Measurements from ENCODE around the gene LOXL4.

LOXL4 gene

DNA sequence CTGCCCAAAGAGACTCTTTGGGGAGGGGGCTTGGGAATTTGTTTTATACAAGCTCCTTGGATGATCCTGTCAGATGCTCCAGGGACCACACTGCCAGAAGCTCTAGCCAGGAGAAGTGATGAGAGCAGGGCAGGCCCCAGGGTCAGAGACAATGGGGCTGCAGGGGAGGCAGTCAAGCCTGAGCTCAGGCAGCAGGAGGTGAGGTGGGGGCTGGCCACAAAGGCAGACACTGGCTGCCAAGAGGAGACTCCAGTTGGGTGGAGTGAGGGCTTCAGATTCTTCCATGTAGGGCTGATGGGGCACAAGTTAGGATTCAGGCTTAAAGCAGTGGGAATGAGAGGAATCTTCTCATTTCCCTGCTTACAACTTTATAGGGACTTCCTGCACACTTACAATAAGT lies 35.6 kb upstream of the LOXL4 start:
- H3K9me3 ChIP-seq (ENCODE audit: control insufficient read depth, low read length) = no peaks in the 10 kb centered on the region
- TF ChIP-seq, protein P1, sequence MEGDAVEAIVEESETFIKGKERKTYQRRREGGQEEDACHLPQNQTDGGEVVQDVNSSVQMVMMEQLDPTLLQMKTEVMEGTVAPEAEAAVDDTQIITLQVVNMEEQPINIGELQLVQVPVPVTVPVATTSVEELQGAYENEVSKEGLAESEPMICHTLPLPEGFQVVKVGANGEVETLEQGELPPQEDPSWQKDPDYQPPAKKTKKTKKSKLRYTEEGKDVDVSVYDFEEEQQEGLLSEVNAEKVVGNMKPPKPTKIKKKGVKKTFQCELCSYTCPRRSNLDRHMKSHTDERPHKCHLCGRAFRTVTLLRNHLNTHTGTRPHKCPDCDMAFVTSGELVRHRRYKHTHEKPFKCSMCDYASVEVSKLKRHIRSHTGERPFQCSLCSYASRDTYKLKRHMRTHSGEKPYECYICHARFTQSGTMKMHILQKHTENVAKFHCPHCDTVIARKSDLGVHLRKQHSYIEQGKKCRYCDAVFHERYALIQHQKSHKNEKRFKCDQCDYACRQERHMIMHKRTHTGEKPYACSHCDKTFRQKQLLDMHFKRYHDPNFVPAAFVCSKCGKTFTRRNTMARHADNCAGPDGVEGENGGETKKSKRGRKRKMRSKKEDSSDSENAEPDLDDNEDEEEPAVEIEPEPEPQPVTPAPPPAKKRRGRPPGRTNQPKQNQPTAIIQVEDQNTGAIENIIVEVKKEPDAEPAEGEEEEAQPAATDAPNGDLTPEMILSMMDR (IDR thresholded peaks at IDR 0.05) = no peak
- no peak overlapping the region for H3K27ac ChIP-seq
- no peak overlapping the region for H2AFZ ChIP-seq
- no peak overlapping the region for H3K9ac ChIP-seq
- H3K27me3 ChIP-seq (ENCODE audit: control insufficient read depth, insufficient read depth, low read length) = no peaks in the 10 kb centered on the region
- H3K4me3 ChIP-seq (ENCODE audit: low read depth, low read length) = no peak overlapping the region
- no peak overlapping the region for H3K4me2 ChIP-seq (ENCODE audit: low read length)
- no peaks in the 10 kb centered on the region for H3K36me3 ChIP-seq (ENCODE audit: control insufficient read depth, insufficient read depth, low read length)
- H3K4me1 ChIP-seq = no peaks in the 10 kb centered on the region
- H3K79me2 ChIP-seq = no peaks in the 10 kb centered on the region

DNA sequence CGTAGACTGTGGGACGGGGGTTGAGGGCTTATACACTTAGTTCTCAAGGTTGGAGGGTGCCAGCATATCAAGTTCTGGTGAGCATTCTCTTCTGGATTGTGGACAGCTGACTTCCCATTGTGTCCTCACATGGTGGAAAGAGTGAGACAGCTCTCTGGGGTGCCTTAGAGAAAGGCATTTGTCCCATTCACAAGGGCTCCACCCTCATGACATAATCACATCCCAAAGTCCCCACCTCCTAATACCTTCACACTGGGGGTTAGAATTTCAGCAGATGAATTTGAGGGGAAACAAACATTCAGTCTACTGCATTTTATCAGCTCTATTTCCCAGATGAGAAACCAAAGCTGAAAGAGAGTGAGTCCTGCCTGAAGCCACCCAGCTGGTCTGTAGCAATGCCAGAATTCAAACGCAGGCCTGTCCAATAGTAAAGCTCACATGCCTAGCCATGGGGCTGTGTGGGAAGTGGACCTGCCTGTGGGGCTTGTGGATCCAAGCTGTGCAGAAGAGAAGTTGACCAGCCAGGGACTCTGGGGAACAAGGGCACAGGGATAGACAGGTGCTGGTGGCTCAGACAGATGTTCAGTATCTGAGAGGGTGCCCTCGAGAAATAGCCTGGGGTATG lies 34.9 kb upstream of the LOXL4 start:
- Histone ChIP-seq H3K4me2 (ENCODE audit: low read length) (no peak overlapping the region), H2AFZ (no peak overlapping the region), H3K9me3 (ENCODE audit: control insufficient read depth, low read length) (no peaks in the 10 kb centered on the region), H3K9ac (no peak overlapping the region), H3K27me3 (ENCODE audit: control insufficient read depth, insufficient read depth, low read length) (no peaks in the 10 kb centered on the region), H3K79me2 (no peaks in the 10 kb centered on the region), H3K27ac (no peak overlapping the region), H3K36me3 (ENCODE audit: control insufficient read depth, insufficient read depth, low read length) (no peaks in the 10 kb centered on the region), H3K4me1 (no peaks in the 10 kb centered on the region), H3K4me3 (ENCODE audit: low read depth, low read length) (no peak overlapping the region)
- TF ChIP-seq, protein P1 (IDR thresholded peaks at IDR 0.05) = no peak

GRCh38 chr10:98301664-98302319 lies 33.8 kb upstream of the LOXL4 start:
- Histone ChIP-seq H3K9me3 (ENCODE audit: control insufficient read depth, low read length) (no peaks in the 10 kb centered on the region), H3K36me3 (ENCODE audit: control insufficient read depth, insufficient read depth, low read length) (no peaks in the 10 kb centered on the region), H3K9ac (no peak overlapping the region), H3K79me2 (no peaks in the 10 kb centered on the region), H3K4me3 (ENCODE audit: low read depth, low read length) (no peak overlapping the region), H3K4me1 (no peaks in the 10 kb centered on the region), H2AFZ (no peak overlapping the region), H3K27ac (no peak overlapping the region), H3K4me2 (ENCODE audit: low read length) (no peak overlapping the region), H3K27me3 (ENCODE audit: control insufficient read depth, insufficient read depth, low read length) (no peaks in the 10 kb centered on the region)
- TF ChIP-seq, protein P1 (IDR thresholded peaks at IDR 0.05) = no peak

DNA sequence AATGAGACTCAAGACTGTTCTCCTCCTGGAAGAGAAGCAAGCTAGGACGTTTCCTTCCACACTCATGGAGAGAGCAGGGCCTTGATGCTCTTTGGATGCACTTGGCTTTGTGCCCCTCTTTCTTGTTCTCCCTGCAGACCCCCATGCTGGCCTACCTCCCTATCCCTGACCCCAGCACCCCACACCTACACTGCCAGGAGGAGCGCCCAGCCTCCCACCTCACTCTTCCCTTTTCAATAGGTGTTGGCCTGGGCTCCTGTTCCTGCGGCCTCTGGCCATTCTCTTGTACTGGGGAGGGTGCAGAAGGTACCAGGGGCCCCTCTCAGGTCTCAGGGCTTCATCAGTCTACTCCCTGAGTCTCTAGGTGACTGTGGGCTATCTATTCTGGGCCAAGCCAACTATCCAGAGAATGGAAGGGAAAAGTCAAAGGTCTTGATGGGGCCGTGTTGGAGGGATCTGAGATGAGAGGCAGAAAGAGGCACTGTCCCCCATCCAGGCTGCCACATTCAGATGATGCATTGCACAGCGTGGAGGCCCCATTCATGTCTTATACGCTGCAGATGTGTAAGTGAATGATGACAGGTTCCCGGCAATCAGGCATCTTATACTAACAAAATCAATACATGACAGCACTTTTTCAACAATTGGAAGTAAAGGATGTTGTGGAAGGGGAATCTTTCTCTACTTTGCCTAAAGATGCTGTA lies 32.7 kb upstream of the LOXL4 start:
- no peak overlapping the region for H2AFZ ChIP-seq
- no peak overlapping the region for H3K4me3 ChIP-seq (ENCODE audit: low read depth, low read length)
- H3K4me1 ChIP-seq = no peaks in the 10 kb centered on the region
- no peaks in the 10 kb centered on the region for H3K27me3 ChIP-seq (ENCODE audit: control insufficient read depth, insufficient read depth, low read length)
- H3K36me3 ChIP-seq (ENCODE audit: control insufficient read depth, insufficient read depth, low read length) = no peaks in the 10 kb centered on the region
- TF ChIP-seq, protein P1 (IDR thresholded peaks at IDR 0.05) = no peak
- H3K4me2 ChIP-seq (ENCODE audit: low read length) = no peak overlapping the region
- H3K79me2 ChIP-seq = no peaks in the 10 kb centered on the region
- no peak overlapping the region for H3K27ac ChIP-seq
- no peak overlapping the region for H3K9ac ChIP-seq
- H3K9me3 ChIP-seq (ENCODE audit: control insufficient read depth, low read length) = no peaks in the 10 kb centered on the region

All from parathyroid adenoma (tissue), 2 donors.